Measurements from ENCODE around the gene ANKZF1. TPM values are rescaled to one million over a fixed set of nuclear protein-coding genes. Genes with fewer than 3 reads are reported as not detected.

Gene ANKZF1
- polyA plus RNA-seq, 1 of the 3 experiments (the other 2 are of a cell fraction): 22.3 TPM

DNA sequence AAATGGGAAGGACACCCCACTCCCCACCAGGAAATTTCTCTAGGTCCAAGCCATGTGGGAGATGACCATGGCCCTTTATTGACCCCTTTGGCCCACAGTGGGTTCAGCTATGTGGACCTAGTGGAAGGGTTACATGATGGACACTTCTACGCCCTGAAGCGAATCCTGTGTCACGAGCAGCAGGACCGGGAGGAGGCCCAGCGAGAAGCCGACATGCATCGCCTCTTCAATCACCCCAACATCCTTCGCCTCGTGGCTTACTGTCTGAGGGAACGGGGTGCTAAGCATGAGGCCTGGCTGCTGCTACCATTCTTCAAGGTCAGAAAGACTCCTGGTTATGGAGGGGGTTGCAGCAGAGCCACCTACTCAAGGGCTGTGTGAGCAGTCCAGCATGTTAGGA lies 17.0 kb downstream of the ANKZF1 start (continued):
- TF ChIP-seq RXRA (IDR thresholded peaks at IDR 0.05; ENCODE audit: borderline replicate concordance, low read depth) (no peak), FOSL2 (IDR thresholded peaks at IDR 0.05; ENCODE audit: borderline replicate concordance, low read depth) (no peak), ELF1 (IDR thresholded peaks at IDR 0.05) (no peak), GABPA (IDR thresholded peaks at IDR 0.05; ENCODE audit: low read depth) (no peak)
- TF ChIP-seq, protein P1, sequence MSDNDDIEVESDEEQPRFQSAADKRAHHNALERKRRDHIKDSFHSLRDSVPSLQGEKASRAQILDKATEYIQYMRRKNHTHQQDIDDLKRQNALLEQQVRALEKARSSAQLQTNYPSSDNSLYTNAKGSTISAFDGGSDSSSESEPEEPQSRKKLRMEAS (IDR thresholded peaks at IDR 0.05; ENCODE audit: low read depth): no peak
- TF ChIP-seq, protein P2, sequence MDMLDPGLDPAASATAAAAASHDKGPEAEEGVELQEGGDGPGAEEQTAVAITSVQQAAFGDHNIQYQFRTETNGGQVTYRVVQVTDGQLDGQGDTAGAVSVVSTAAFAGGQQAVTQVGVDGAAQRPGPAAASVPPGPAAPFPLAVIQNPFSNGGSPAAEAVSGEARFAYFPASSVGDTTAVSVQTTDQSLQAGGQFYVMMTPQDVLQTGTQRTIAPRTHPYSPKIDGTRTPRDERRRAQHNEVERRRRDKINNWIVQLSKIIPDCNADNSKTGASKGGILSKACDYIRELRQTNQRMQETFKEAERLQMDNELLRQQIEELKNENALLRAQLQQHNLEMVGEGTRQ (IDR thresholded peaks at IDR 0.05; ENCODE audit: borderline replicate concordance, low read depth, low read length): no peak

DNA sequence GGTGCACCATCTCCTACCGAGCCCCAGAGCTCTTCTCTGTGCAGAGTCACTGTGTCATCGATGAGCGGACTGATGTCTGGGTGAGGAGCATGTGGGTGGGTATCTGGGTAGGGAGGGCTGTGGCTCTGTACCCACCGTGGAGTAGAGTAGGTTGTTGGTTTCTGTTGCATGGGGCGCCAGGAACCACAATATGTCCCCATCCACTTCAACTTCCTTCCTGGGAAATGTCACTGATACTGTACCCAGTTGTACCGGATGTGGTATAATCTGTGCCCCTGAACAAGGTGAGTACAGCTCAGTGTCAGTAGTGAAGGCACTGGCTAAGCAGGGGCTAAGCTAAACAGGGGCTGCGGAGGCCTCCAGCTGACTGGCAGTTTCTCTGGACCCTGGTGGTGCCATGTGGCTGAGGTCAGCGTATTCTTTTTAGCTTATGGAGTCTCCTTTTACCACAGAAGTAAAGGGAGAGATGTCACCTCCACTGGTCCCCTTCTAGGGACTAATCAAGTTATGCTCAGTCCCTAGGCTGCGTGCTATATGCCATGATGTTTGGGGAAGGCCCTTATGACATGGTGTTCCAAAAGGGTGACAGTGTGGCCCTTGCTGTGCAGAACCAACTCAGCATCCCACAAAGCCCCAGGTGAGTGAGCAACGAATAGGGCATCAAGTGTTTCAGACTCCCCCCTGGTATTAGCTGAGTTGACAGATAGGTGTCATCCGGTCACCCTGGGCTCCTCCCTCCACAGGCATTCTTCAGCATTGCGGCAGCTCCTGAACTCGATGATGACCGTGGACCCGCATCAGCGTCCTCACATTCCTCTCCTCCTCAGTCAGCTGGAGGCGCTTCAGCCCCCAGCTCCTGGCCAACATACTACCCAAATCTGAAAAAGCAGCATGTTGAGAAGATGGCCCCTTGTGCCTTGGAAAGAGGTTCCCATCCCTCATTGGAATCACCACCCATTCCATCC lies 18.4 kb downstream of the ANKZF1 start:
- H3K27ac ChIP-seq (ENCODE audit: low read depth in 2 of 2, low read length in 1 of 2): no peak overlapping the region
- no peak overlapping the region; the same call in 1 of the 2 replicates for H3K4me2 ChIP-seq
- no peak for DNase-seq
- CTCF ChIA-PET: interaction anchor here (1.1 to 3.5 kb wide), 7 partner anchors 17 to 77 kb away, joined by 3 to 19 read pairs (median 5); no protein-coding TSS in a partner anchor
- 92% methylated on average over 13 of the region's 17 CpGs for WGBS (ENCODE audit: low lambda C conversion rate)
- POLR2A ChIA-PET: interaction anchor here (1.3 kb wide), 1 partner anchor 579 kb away, joined by 3 read pairs; no protein-coding TSS in a partner anchor
- no peak overlapping the region for H2AFZ ChIP-seq (ENCODE audit: low read depth)
- 0 out of 2 replicates have a peak, but pooled peaks cover 3% of the 10 kb centered on the region for H3K27me3 ChIP-seq (ENCODE audit: insufficient read depth)
- H3K4me3 ChIP-seq (ENCODE audit: low read depth in 2 of 2, low read length in 1 of 2): no peak overlapping the region
- no peaks in the 10 kb centered on the region for H3K9me3 ChIP-seq
- H3F3A ChIP-seq (replicated peaks; ENCODE audit: insufficient read depth): peaks cover 19% of the 10 kb centered on the region
- peaks cover 20% of the 10 kb centered on the region for H3K79me2 ChIP-seq (ENCODE audit: insufficient read depth)
- no peaks in the 10 kb centered on the region for H3K9me2 ChIP-seq
- H3K36me3 ChIP-seq (replicated peaks in 1 of 2; ENCODE audit: control insufficient read depth in 1 of 2, insufficient read depth in 2 of 2, low read length in 1 of 2): peaks cover 6 to 16% of the 10 kb centered on the region in 2 experiments
- H3K4me1 ChIP-seq (ENCODE audit: control insufficient read depth in 1 of 2, insufficient read depth in 2 of 2, low read depth in 1 of 2, low read length in 1 of 2): peaks cover 19 to 28% of the 10 kb centered on the region in 2 experiments
- no peaks in the 10 kb centered on the region for H4K20me1 ChIP-seq (ENCODE audit: insufficient read depth)
- no peak overlapping the region for H3K9ac ChIP-seq
- TF ChIP-seq, protein P3, sequence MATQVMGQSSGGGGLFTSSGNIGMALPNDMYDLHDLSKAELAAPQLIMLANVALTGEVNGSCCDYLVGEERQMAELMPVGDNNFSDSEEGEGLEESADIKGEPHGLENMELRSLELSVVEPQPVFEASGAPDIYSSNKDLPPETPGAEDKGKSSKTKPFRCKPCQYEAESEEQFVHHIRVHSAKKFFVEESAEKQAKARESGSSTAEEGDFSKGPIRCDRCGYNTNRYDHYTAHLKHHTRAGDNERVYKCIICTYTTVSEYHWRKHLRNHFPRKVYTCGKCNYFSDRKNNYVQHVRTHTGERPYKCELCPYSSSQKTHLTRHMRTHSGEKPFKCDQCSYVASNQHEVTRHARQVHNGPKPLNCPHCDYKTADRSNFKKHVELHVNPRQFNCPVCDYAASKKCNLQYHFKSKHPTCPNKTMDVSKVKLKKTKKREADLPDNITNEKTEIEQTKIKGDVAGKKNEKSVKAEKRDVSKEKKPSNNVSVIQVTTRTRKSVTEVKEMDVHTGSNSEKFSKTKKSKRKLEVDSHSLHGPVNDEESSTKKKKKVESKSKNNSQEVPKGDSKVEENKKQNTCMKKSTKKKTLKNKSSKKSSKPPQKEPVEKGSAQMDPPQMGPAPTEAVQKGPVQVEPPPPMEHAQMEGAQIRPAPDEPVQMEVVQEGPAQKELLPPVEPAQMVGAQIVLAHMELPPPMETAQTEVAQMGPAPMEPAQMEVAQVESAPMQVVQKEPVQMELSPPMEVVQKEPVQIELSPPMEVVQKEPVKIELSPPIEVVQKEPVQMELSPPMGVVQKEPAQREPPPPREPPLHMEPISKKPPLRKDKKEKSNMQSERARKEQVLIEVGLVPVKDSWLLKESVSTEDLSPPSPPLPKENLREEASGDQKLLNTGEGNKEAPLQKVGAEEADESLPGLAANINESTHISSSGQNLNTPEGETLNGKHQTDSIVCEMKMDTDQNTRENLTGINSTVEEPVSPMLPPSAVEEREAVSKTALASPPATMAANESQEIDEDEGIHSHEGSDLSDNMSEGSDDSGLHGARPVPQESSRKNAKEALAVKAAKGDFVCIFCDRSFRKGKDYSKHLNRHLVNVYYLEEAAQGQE (IDR thresholded peaks at IDR 0.05; ENCODE audit: low read depth, low read length): no peak
- no peak for TF ChIP-seq TAF1 (IDR thresholded peaks at IDR 0.05; ENCODE audit: borderline replicate concordance, low read depth, low read length)
- no peak for TF ChIP-seq MEF2A (IDR thresholded peaks at IDR 0.05; ENCODE audit: borderline replicate concordance, low read depth)
- TF ChIP-seq, protein P2 (IDR thresholded peaks at IDR 0.05; ENCODE audit: borderline replicate concordance, low read depth, low read length): no peak
- TF ChIP-seq POLR2AphosphoS5 (IDR thresholded peaks at IDR 0.05; ENCODE audit: low read depth, low read length): no peak
- TF ChIP-seq RFX5 (IDR thresholded peaks at IDR 0.05; ENCODE audit: low read length): no peak
- TF ChIP-seq EP300 (IDR thresholded peaks at IDR 0.05; ENCODE audit: borderline replicate concordance in 1 of 2, low read depth in 1 of 2, low read length in 1 of 2): no peak
- TF ChIP-seq TEAD4 (IDR thresholded peaks at IDR 0.05; ENCODE audit: borderline replicate concordance, insufficient read depth): no peak
- TF ChIP-seq GABPA (IDR thresholded peaks at IDR 0.05; ENCODE audit: low read depth): no peak
- TF ChIP-seq GATA2 (CRISPR knock-in tag; IDR thresholded peaks at IDR 0.05): no peak

All from SK-N-SH (cell line).